Measurements from ENCODE around the gene CAMTA1.

DNA sequence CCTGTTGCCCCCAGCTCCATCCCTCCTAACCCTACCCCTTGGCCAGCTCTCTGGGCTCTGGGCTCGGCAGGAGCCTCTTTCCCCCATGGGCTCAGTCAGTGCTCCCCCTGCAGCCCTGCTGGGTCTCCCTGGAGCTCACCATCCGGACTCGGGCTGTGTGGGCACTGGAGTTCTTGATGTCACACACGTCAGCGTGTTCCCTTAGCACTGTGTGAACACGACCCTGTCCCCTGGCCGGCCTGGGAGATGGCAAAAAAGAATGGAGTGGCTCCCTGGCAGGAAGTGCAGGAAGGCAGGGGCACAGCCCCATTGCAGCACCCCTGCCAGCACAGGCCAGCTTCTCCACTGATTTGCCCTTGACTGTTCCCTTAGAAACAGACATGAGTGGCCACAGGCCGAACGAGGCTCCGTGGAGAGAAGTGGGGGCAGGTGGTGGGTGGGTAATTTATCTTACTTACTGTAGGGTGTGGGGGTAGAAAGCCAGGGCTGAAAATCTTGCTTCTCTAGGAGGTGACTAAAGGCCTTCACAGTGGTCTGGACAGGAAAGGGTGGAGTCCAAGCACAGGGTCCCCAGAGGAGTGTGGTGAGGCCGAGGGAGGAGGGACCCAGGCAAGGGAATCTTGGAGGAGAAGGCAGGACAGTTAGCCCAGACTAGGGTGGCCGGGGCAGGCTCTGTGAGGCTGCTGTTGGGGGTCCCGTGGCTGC is 604.1 kb downstream of the CAMTA1 start:
- no peak for TF ChIP-seq POLR2A (IDR thresholded peaks at IDR 0.05; ENCODE audit: low read length)
- no peak for TF ChIP-seq GATA1 (IDR thresholded peaks at IDR 0.05; ENCODE audit: low read depth, low read length)

Data from erythroblast (primary cell).